Erythroblast (primary cell): ENCODE data around the gene RPL13.

Experiments used
- DNase-seq, 2 experiments: peaks; one replicate each; lab custom pipeline; 2025; lab: John Stamatoyannopoulos, UW
- GATA1 ChIP-seq: IDR thresholded peaks from 2 replicates; pipeline ENCODE4 v1.6.1; 2011; ENCODE audit warnings: low read depth, mild to moderate bottlenecking, control low read depth, low read length, moderate library complexity
- POLR2A ChIP-seq: IDR thresholded peaks from 2 replicates; pipeline ENCODE4 v1.6.1; 2011; ENCODE audit warnings: mild to moderate bottlenecking, low read length

RPL13 gene

DNA sequence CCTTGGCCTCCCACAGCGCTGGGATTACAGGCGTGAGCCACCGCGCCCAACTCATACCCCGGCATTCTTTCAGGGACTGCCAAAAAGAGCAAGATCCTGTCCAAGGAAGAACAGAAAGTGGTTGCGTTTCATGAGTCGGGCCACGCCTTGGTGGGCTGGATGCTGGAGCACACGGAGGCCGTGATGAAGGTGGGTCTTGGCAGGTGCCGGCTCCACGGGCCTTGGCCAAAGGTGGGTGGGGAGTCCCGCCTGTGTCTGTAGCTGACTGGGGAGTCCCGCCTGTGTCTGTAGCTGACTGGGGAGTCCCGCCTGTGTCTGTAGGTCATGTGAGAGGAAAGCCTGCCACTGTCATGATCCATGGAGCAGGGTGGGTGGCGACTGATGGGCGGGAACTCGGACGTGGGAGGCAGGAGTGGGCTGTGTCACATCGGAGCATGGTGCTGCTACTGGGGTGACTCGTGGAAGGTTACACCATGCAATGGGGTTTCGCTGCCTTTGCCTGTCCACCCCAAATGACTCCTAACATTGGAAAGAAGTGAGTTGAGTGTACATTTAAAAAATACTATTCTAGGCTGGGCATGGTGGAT, 10.0 kb upstream of the RPL13 start:
- no peak for DNase-seq
- TF ChIP-seq POLR2A (no peak), GATA1 (no peak)

DNA sequence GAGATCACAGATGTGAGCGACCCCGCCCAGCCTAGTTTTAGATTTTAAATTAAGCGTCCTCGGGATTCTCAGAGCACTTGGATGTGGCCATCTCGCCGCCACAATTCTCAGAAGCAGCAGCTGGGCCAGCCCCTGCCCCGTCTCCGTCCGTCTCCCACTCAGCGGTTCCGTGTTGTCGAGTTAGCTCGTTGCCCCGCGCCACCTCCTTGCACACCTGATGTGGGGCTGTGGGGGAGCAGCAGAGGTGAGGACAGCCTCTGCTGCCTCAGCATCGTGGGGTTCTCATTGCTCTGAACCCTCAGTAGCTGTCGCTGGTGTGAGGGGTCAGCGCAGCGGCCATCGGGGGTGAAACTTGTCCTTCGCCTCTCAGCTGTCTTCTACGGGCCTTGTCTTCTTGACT, 8.2 kb upstream of the RPL13 start:
- DNase-seq: no peak
- TF ChIP-seq GATA1 (no peak), POLR2A (no peak)

DNA sequence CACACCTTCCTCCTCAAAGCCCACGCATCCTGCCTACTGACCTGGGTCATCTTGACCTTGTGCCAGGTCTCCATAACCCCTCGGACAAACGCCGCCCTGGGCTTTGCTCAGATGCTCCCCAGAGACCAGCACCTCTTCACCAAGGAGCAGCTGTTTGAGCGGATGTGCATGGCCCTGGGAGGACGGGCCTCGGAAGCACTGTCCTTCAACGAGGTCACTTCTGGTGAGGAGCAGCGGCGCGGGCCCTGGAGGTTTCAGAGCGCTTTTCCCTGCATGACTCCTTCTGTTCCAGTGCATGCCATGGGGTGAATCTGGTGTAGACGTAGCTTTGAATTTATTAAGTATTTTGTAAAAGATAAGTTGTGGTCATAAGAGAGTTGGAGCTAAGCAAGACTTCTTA, 7.6 kb upstream of the RPL13 start:
- DNase-seq: no peak
- TF ChIP-seq POLR2A (no peak), GATA1 (no peak)

DNA sequence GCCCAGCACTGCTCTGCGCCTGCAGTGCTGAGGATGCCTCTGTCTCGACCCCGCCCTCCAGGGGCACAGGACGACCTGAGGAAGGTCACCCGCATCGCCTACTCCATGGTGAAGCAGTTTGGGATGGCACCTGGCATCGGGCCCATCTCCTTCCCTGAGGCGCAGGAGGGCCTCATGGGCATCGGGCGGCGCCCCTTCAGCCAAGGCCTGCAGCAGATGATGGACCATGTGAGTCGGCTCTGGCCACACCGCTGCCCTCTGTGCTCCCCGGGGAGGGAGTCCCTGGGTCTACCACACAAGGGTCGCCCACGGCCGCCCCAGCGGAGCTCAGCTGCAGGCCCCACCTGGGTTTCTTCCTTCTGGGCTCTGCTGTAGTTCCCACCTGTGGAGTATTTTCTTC, 6.7 kb upstream of the RPL13 start:
- TF ChIP-seq POLR2A (no peak), GATA1 (no peak)

DNA sequence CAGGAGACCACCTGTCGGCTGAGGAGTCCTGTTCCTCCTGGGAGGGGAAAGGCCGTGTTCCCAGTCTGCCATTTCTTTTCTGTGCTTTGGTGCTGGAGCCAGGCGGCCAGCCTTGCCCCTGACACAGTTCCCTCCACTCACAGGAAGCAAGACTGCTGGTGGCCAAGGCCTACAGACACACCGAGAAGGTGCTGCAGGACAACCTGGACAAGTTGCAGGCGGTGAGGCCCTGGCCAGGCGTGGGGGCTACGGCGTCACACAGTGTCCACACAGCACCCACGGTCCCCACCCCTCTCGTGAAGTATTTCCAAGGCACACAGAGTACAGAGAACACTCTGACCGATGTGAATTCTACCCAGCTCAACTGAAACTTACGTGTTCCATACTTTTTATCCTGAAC, 6.1 kb upstream of the RPL13 start:
- no peak for TF ChIP-seq POLR2A
- DNase-seq: no peak

More for the DNA sequence above, 6.7 kb upstream of the RPL13 start:
- DNase-seq: no peak

DNA sequence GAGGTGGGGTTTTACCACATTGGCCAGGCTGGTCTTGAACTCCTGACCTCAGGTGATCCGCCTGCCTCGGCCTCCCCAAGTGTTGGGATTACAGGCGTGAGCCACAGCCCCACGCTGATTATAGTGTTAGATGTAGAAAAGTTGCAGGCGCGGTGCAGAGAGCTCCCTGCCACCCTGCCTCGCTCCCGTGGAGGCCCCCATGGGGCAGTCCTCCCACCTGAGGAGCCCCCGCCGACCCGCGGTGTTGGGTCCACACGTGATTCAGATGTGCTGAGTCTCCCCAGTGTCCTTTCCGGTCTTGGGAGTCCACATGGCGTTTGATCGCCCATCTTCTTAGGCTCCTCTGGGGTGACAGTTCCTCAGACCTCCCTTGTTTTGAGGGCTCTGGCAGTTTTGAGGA, 5.2 kb upstream of the RPL13 start:
- TF ChIP-seq POLR2A (no peak), GATA1 (no peak)
- DNase-seq: no peak

DNA sequence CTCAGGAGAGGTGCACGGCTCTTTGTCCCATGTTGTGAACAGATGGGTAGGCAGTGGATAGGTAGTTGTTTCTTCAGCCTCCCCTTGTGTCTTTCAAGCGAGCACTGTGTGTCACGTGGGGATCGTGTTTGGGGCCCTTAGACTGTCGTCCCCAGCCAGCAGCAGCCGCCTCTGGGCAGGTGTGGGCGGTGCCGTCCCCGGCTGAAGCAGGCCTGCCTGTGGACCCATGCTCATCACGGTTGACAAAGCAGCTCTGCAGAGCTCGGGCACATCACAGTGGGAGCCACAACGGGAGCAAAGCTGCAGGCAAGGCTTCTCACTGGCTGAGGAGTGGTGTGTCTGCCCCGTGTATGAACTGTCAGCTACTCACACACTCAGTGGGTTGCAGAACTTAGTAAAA, 4.7 kb upstream of the RPL13 start:
- no peak for TF ChIP-seq POLR2A
- no peak for TF ChIP-seq GATA1
- DNase-seq: no peak

DNA sequence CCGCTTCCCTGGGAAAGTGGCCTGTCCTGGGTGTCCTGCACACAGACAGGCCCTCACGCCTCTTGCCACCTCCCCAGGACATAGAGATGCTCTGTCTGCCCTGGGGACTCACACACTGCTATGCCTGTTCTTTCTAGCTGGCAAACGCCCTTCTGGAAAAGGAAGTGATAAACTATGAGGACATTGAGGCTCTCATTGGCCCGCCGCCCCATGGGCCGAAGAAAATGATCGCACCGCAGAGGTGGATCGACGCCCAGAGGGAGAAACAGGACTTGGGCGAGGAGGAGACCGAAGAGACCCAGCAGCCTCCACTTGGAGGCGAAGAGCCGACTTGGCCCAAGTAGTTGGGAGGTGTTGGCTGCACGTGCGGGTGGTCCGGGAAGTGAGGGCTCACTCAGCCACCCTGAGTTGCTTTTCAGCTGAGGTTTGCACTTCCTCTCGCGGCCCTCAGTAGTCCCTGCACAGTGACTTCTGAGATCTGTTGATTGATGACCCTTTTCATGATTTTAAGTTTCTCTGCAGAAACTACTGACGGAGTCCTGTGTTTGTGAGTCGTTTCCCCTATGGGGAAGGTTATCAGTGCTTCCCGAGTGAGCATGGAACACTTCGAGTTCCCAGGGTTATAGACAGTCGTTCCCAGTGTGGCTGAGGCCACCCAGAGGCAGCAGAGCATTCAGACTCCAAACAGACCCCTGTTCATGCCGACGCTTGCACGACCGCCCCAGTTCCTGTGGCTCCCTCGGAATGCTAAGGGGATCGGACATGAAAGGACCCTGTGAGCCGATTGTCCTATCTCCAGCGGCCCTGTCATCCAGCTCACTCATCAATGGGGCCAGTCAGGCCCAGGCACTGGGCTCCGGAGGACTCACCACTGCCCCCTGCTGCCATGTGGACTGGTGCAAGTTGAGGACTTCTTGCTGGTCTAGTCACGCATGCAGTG, 3.5 kb upstream of the RPL13 start:
- TF ChIP-seq GATA1 (no peak), POLR2A (no peak)
- peak; percentile 84 to 88 for DNase-seq

DNA sequence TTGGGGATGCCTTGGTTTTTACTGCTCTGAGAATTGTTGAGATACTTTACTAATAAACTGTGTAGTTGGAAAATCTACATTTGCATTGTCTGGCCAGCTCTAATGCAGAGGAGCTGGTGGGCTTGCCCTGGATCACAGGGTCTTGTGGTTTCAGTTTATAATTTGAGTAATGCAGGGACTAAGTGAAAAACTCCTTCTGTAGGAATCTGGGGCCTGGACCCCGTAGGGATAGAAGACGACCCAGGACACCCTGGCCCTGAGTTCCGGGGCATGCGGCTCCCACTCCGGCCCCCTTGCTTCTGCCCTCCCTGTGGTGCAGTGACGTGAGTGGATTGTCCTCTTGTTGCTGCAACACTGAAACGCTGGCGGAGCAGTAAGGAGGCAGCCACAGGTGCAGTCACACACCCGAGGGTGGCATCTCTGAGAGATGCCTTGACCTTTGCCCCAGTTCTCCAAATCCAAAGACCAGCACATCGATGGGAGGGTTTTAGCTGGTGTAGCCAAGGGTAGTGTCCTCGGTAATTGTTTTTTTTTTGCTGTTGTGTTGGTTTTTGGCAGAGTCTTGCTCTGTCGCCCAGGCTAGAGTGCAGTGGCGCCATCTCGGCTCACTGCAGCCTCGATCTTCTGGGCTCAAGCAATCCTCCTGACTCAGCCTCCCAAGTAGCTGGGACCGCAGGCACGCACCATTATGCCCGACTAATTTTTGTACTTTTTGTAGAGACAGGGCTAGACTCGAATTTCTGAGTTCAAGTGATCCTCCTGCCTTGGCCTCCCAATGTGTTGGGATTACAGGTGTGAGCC, 2.6 kb upstream of the RPL13 start:
- TF ChIP-seq GATA1 (no peak), POLR2A (no peak)
- DNase-seq: no peak

DNA sequence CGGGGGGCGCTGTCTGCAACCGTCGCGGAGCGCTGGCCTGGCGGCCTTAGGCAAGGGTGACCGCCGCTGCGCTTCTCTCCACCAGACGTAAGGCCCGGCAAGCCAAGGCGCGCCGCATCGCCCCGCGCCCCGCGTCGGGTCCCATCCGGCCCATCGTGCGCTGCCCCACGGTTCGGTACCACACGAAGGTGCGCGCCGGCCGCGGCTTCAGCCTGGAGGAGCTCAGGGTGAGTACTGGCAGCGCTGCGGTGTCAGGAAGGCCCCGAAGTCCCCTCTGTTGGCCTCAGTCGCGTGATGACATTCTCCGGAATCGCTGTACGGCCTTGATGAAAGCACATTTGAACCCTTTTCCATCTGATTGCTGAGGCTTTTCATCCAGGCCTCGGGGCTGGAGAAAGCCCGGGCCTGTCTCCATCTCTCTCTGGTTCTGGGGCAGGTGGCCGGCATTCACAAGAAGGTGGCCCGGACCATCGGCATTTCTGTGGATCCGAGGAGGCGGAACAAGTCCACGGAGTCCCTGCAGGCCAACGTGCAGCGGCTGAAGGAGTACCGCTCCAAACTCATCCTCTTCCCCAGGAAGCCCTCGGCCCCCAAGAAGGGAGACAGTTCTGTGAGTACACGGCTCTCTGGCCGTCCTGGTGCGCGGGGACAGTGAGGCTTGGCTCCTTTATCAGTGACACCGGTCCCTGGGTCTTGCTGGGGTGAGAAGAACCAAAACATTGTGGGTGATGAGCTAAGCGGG, 831 bp downstream of the RPL13 start:
- peak; percentile 53 to 76 for DNase-seq

DNA sequence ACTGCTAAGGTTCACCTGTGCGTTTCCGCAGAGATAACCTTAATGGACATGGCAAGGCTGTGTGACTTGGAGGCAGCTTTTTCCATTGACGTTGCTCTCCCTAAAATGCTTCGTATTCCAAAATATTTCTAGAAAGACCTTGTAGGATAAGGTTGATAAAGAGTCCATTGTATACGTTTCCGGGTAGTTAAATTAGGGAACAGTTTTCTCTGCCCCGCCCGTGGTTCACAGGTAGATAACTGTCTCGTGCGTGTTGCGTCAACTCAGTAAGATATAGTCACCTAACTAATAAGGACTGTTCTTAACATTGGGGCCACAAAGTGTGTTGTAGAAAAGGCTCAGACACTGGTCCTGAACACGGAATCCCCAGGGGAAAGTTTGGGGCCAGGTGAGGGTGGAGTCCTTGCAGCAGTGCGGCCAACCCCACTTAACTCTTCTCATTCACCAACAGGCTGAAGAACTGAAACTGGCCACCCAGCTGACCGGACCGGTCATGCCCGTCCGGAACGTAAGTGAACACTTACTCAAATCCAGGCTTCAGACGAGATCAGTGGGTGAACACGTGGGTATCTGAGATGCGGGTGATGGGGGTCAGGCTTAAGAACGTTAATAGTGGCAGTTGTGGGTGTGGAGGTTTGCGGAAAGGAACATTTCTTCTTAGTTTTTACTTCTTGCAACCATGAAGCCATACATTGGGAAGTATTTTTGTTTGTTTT, 1.6 kb downstream of the RPL13 start:
- TF ChIP-seq POLR2A (no peak), GATA1 (no peak)
- DNase-seq: no peak

More for the DNA sequence above, 831 bp downstream of the RPL13 start:
- TF ChIP-seq POLR2A (no peak), GATA1 (no peak)

DNA sequence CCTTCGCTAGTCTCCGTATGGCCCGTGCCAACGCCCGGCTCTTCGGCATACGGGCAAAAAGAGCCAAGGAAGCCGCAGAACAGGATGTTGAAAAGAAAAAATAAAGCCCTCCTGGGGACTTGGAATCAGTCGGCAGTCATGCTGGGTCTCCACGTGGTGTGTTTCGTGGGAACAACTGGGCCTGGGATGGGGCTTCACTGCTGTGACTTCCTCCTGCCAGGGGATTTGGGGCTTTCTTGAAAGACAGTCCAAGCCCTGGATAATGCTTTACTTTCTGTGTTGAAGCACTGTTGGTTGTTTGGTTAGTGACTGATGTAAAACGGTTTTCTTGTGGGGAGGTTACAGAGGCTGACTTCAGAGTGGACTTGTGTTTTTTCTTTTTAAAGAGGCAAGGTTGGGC, 2.5 kb downstream of the RPL13 start:
- TF ChIP-seq GATA1: no peak
- TF ChIP-seq POLR2A: no peak
- no peak for DNase-seq
